GM19452 (cell line): ENCODE measurements around the gene IL12RB1.
"Not testable (repeated sequence)": the region's sequence is repeated elsewhere in the genome, so short reads cannot be mapped to it uniquely, and the experiment has no call there.

Experiments
- ATAC-seq: cut with Tn5 transposase; IDR thresholded peaks from one replicate; pipeline ENCODE4 v1.9.1; 2021; ENCODE audit not compliant: unreplicated experiment

IL12RB1 gene

GRCh38 chr19:18051887-18052286 lies 34.8 kb downstream of the IL12RB1 start:
- no peak for ATAC-seq

- no peak for ATAC-seq
Observed at GRCh38 chr19:18049385-18049784, 37.3 kb downstream of the IL12RB1 start.

GRCh38 chr19:18046059-18046718 lies 40.5 kb downstream of the IL12RB1 start:
- ATAC-seq, result no peak

GRCh38 chr19:18045307-18046050 lies 41.3 kb downstream of the IL12RB1 start:
- ATAC-seq, result no peak

DNA sequence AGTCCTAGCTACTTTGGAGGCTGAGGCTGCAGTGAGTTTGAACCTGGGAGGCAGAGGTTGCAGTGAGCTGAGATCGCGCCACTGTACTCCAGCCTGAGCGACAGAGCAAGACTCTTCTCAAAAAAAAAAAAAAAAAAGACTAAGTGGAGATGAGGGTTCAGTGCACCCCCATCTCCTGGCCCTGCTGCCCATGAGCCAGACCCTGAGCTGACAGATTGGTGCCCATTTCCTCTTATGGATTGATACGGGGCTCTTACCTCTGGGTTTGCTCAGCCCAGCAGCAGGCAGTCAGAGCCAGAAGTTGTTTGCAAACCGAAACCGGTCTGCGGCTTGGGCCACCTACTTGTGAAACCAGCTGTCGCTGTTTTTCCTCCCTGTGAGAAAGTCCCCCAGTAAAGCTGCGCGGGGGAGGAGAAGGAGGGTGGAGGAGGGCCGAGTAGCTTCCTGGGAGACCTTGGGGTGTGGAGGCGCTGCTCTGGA lies 41.9 kb downstream of the IL12RB1 start:
- ATAC-seq, result peak; percentile 92

GRCh38 chr19:18043676-18044075 lies 43.1 kb downstream of the IL12RB1 start:
- no peak for ATAC-seq

DNA sequence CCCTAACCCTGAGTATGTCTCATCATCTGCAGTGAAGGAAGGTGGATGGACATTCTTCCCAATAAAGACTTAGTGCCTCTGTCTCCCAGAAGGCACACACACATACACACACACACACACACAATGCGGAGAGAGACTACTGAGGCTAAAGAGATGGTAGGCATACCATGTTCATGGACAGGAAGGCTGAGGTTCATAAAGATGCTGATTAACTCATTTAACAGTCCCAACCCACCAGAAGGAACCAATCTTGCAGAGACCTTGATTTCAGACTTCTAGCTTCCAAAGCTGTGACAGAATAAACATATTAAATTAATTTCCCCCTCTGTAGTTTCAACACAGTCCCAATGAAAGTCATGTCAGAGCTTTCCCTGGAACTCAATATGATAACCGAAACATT lies 45.7 kb downstream of the IL12RB1 start:
- no peak for ATAC-seq

DNA sequence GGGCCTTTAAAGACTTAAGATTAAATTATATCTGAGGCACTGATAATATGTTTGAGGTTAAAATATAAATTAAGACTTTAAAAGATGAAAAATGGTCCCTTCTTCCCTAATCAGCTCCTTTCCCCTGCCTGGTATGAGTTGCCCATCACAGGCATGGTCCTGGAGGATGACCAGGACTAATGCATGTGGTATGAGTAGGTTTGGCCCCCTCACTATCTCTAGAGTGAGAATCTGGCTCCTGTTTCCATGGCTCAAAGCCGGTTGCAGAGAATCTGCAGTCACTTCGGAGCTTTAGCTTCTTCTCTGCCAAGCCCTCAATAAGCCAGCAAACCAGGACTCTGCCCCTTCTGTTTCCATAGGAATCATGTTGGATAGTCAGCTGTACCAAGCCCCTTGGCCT lies 54.6 kb downstream of the IL12RB1 start:
- not testable (repeated sequence) for ATAC-seq

DNA sequence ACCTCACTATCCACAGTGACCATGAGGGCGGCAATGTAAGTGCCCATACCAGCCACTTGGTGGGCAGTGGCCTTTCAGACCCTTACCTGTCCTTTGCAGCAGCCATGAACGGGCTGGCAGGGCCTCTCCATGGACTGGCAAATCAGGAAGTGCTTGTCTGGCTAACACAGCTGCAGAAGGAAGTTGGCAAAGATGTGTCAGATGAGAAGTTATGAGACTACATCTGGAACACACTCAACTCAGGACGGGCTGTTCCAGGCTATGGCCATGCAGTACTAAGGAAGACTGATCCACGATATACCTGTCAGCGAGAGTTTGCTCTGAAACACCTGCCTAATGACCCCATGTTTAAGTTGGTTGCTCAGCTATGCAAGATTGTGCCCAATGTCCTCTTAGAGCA lies 55.3 kb downstream of the IL12RB1 start:
- not testable (repeated sequence) for ATAC-seq

- ATAC-seq, result no peak
Observed at GRCh38 chr19:18029617-18030338, 57.0 kb downstream of the IL12RB1 start.

DNA sequence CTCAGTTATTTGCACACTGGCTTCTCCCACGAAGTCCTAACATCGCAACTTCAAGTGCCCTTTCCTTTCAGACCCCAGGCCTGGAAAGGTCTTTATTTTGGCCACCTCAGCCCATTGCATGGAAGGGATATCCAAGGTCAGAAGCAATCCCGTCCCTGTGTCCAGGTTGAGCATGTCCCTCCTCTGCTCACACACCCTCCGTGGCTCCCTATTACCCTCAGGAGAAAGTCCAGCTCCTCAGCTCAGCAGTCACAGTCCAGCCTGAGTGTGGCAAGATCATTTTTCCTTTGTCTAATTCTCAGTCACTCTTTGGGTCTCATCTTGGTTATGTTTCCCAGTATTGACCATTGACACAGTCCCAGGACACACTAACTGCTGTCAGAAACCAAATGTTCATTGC lies 59.6 kb downstream of the IL12RB1 start:
- no peak for ATAC-seq

GRCh38 chr19:18023622-18024251 lies 63.0 kb downstream of the IL12RB1 start:
- no peak for ATAC-seq

- ATAC-seq, result no peak
Observed at GRCh38 chr19:18021121-18021755, 65.5 kb downstream of the IL12RB1 start.

GRCh38 chr19:18020212-18021085 lies 66.3 kb downstream of the IL12RB1 start:
- ATAC-seq, result no peak

DNA sequence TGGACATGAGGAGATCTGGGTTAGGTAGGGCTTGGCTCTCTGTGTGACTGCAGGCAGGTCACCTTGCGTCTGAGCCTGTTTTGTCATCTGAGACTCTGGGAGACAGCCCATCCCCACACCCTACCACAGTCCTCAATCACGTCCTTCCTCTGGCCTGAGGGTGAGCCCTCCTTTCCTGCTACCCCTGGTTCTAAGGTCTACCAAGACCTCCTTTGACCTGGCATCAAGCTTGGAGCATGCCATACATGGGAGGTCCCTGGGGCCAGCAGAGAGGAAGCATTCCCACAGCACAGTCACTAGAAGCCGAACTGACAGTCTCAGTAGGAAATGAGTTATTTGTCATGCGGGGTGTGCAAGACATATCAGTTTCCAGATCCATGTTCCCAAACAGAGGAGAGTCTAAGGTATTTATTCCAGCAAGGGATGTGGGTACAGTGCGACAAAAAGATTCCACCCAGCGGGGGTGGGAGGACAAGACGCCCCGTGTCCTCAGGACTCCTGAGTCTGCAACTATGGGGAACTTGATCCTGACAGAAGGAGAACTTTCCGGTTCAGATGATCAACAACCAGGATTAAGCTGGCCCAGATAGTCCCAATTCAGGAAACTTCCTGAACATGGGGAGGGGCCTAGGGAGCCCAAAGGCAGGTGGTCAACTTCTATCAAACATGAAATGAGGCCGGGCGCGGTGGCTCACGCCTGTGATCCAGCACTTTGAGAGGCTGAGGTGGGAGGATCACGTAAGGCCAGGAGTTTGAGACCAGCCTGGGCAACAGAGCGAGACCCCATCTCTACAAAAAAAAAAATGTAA lies 69.3 kb downstream of the IL12RB1 start:
- ATAC-seq, result no peak

- ATAC-seq, result no peak
Observed at GRCh38 chr19:18016209-18016910, 70.4 kb downstream of the IL12RB1 start.

- no peak for ATAC-seq
Observed at GRCh38 chr19:18014197-18014596, 72.5 kb downstream of the IL12RB1 start.
